Measurements from ENCODE around the gene SOCS3. TPM values are rescaled to one million over a fixed set of nuclear protein-coding genes. Genes with fewer than 3 reads are reported as not detected.

The SOCS3 gene
- total and polyA plus RNA-seq, 10 of the 15 experiments (the other 5 are each of a cell fraction or from before 2014, with no cell fraction given), result 0.05 to 3.9 (median 1.0) TPM

GRCh38 chr17:78342449-78343186, 17.3 kb downstream of the SOCS3 start:
- ChIA-PET CTCF (interaction anchor here (0.7 to 2.5 kb wide), 4 partner anchors 18 to 39 kb away, joined by 3 to 12 read pairs (median 4); no protein-coding TSS in a partner anchor), RAD21 (ENCODE audit: unreplicated experiment) (interaction anchor here (1.1 to 3.9 kb wide), 3 partner anchors 14 to 26 kb away, joined by 3 to 33 read pairs (median 5); no protein-coding TSS in a partner anchor), POLR2A (interaction anchor here (1.2 to 3.1 kb wide), 4 partner anchors 14 to 28 kb away, joined by 4 to 14 read pairs (median 8); no protein-coding TSS in a partner anchor), SMC1A (ENCODE audit: uncharacterized antibody, unreplicated experiment) (interaction anchor here (0.9 to 3.4 kb wide), 3 partner anchors 16 to 28 kb away, joined by 3 to 14 read pairs (median 11); no protein-coding TSS in a partner anchor)
- intact Hi-C loops (cut with micrococcal nuclease; ENCODE audit: unreplicated experiment), result no loop called here
- DNase-seq (ENCODE audit: low read depth, low spot score) (no peak), FAIRE-seq (no peak), ATAC-seq (peak; percentile 46)
- H3K36me3 ChIP-seq (ENCODE audit: control insufficient read depth in 2 of 2, insufficient read depth in 2 of 2, low read length in 1 of 2), result no peaks in the 10 kb centered on the region
- H3K9me3 ChIP-seq (replicated peaks; ENCODE audit: control insufficient read depth, insufficient read depth, low read length), result no peaks in the 10 kb centered on the region
- H4K20me1 ChIP-seq (ENCODE audit: control insufficient read depth, insufficient read depth), result no peaks in the 10 kb centered on the region
- in situ Hi-C loops (cut with MboI), result no loop called here
- no peak overlapping the region for H2AFZ ChIP-seq (ENCODE audit: control insufficient read depth, low read depth, low read length)
- peak overlapping the region; percentile 62 for H3K4me2 ChIP-seq (ENCODE audit: control insufficient read depth, insufficient read depth)
- peak; percentile 15; the same call in 1 of the 2 replicates for TF ChIP-seq RUNX3 (IDR thresholded peaks at IDR 0.05; ENCODE audit: low read length)
- TF ChIP-seq SMARCA5 (IDR thresholded peaks at IDR 0.05), result no peak
- TF ChIP-seq SMAD5 (IDR thresholded peaks at IDR 0.05; ENCODE audit: low read depth), result no peak
- 0 out of 2 replicates have a peak, but pooled peaks have one; percentile 1 for TF ChIP-seq LARP7 (IDR thresholded peaks at IDR 0.05)
- TF ChIP-seq MTA2 (IDR thresholded peaks at IDR 0.05; ENCODE audit: low read depth), result 0 out of 2 replicates have a peak, but pooled peaks have one; percentile 16
- no peak for TF ChIP-seq ZNF687 (IDR thresholded peaks at IDR 0.05)
- peak; percentile 18; the same call in 1 of the 2 replicates for TF ChIP-seq DPF2 (IDR thresholded peaks at IDR 0.05)
- 0 out of 3 replicates have a peak, but pooled peaks of 1 of the 2 experiments have one; percentile 13 for TF ChIP-seq EGR1 (IDR thresholded peaks at IDR 0.05; ENCODE audit: borderline replicate concordance in 1 of 2, low read depth in 2 of 2, low read length in 2 of 2)
- H3K9ac ChIP-seq (ENCODE audit: control insufficient read depth, insufficient read depth, low read length), result no peak overlapping the region
- no peaks in the 10 kb centered on the region for H3K27me3 ChIP-seq (replicated peaks in 1 of 2; ENCODE audit: control insufficient read depth in 2 of 2, insufficient read depth in 2 of 2, low read length in 1 of 2)
- WGBS (ENCODE audit: insufficient coverage, insufficient replicate concordance, low lambda C conversion rate, missing lambda C conversion rate), result 26% methylated on average over 25 of the region's 26 CpGs
- H3K27ac ChIP-seq (ENCODE audit: control insufficient read depth, insufficient read depth), result no peak overlapping the region
- no TSS peak for BruUV-seq (replicated peaks)
- H3K4me1 ChIP-seq (ENCODE audit: control insufficient read depth, insufficient read depth, low read length), result peaks cover 54% of the 10 kb centered on the region
- no peaks in the 10 kb centered on the region for H3K79me2 ChIP-seq (ENCODE audit: control insufficient read depth, insufficient read depth, low read length)
- no peak overlapping the region for H3K4me3 ChIP-seq
